ENCODE measurements around the gene MXI1.

The MXI1 gene

GRCh38 chr10:110215286-110216170 lies 8.1 kb downstream of the MXI1 start:
- DNase-seq (ENCODE audit: low spot score) = no peak

DNA sequence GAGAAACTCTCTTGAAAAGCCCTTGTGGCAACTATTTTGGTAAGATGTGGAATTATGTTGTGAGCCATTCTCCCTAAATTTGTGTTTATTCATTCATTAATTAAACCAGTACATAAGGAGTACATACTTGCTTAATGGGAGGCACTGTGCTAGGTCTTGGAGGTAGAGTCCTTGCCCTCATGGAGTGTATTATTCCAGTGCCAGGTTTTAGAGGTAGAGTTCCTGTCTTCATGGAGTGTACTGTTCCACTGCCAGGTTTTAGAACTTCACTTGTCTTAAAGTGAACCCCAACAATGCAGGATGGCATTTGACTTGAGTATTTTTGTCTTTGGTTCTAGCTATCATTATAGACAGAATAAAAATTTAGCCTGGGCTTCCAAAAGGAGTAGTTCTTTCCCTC lies 8.8 kb downstream of the MXI1 start:
- DNase-seq (ENCODE audit: low spot score) = no peak

DNA sequence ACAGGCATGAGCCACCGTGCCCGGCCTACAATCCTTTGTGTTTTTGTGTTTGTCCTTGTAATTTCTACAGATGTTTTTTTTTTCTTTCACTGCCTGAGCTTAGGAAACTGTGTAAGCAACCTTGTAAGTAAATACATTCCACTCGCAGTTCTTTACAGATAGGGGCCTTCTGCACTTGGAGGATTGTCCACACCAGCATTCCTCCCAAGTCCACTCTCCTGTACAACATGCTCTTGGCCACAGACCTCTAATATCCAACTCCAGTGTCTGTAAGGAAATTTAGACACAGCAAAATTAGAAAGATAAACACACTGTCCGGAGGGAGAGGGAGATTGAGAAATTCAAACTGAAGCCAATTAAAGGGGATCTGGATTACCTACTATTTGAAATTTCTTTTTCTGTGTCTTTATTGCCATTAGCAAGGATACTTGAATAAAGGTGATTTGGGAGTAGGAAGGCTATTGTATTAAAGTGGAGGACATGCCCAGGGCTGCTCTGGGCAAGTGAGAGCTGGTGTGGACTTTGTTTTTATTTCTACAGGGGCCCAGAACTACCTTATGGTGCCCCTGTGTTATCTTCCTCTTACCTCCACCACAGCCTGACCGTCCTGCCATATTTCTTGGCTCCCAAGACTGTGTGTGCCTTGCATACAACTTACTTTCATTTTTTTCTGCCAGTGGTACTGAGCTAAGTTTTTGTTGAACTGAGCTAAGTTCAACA lies 9.7 kb downstream of the MXI1 start:
- DNase-seq (ENCODE audit: low spot score) = no peak

GRCh38 chr10:110217662-110218008 lies 10.2 kb downstream of the MXI1 start:
- DNase-seq (ENCODE audit: low spot score) = no peak

DNA sequence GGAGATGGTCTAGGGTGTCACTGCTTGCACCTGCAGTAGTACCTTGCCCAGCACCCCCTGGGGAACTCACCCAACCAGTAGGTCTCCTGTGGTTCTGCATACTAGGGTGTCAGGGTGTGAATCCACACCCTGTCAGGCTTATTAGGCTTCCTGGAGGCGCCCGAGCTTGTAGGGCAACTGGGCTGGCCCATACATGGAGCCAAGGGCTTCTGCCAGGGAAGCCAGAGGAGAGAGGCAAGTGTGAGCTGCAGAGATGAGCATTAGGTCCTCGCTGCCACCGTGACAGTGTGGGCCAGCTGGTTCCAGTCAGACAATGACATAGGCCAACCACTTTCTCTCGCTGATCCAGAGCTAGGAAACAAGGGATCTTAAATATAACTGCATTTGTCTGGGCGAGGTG lies 11.2 kb downstream of the MXI1 start:
- no peak for DNase-seq (ENCODE audit: low spot score)

DNA sequence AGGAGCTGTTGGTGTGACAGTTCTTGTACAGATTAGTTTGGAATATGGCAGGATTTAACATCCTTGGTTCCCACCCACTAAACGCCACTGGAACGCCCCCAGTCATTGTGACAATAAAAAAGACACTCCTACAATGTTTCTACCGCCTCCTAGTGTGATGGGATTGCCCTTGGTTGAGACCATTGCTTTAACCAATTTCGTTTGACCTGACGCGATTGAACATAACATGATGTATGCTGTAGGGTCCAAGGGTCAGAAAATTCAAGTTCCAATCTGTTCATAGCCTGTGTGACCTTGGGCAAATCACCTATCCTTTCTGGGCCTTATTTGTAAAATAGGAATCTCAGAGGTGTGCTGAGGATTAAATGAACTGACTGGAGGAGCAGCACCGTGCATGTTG lies 12.5 kb downstream of the MXI1 start:
- no peak for DNase-seq (ENCODE audit: low spot score)

DNA sequence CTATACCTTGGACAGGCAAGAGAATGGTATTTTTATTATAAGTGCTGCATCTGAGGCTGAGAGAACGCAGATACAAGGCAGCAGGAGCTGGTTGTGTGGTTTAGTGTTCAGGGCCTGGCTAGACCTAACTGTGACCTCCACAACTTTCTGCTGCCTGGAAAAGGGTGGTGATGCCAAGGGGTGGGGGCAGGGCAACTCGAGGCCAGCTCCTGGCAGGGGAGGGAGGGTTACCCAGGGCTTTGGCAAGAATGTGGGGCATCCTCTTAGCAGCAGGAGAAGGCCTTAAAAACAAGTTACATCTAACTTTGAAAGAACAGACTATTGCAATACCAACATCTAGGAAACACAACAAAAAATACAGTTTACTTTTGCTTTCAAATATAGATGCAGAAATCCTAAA lies 13.0 kb downstream of the MXI1 start:
- DNase-seq (ENCODE audit: low spot score) = no peak

- no peak for DNase-seq (ENCODE audit: low spot score)
Observed at GRCh38 chr10:110221044-110221720, 13.8 kb downstream of the MXI1 start.

- DNase-seq (ENCODE audit: low spot score) = peak; percentile 90
Observed at GRCh38 chr10:110221721-110222261, 14.4 kb downstream of the MXI1 start.

DNA sequence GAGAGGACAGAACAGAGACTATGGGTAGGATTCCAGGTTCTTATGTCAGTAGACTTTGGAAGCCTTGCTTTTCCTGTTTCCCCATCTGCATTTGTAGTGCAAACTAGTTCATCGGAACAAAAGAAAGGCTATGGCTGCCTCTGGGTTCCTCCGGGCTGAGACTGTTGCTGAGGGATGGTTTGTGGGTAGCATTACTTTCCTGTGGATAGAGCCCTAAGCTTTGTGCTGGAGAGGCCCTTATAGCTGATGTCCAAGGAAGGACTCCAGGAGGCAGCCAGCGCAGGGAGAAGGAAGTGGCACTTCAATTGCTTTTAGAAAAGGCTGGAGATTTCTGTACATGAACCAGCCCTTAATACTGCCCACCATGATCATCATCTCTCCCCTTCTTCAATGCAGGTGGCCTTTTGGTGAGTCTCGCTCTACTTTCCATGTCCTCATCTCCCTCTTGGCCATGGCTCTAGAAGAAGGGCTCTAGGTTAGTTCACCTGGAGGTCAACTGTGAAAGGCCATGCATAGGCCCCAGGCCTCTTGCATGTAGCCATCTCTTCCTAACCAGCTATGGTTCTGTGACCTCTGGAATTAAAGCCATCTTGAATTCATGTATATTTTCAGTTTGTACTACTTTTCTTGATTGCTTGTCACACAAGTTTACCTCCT lies 15.4 kb downstream of the MXI1 start:
- no peak for DNase-seq (ENCODE audit: low spot score)

DNA sequence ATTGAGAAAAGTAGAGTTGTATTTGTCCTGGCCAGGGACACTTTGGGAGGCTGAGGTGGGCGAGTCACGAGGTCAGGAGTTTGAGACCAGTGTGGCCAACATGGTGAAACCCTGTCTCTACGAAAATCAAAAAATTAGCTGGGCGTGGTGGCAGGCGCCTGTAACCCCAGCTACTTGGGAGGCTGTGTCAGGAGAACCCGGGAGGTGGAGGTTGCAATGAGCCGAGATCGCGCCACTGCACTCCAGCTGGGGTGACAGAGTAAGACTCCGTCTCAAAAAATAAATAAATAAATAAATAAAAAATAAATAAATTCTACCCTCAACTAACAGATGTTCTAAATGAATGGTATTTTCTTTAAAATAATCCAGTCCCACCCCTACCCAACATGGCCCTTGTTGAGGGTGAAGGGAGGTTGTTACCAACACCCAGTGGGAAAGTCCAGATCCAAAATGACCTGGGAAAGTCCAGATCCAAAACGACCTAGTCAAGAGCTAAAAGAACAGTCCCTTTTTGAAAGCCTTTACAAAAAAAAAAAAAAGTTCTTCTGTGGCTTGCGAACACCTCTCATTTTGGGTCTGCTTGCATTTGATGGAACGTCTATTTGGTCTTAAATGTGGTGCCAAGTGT lies 16.0 kb downstream of the MXI1 start:
- DNase-seq (ENCODE audit: low spot score) = no peak

- DNase-seq (ENCODE audit: low spot score) = no peak
Observed at GRCh38 chr10:110224992-110225391, 17.6 kb downstream of the MXI1 start.

- DNase-seq (ENCODE audit: low spot score) = no peak
Observed at GRCh38 chr10:110225441-110225755, 18.0 kb downstream of the MXI1 start.

GRCh38 chr10:110225756-110226542 lies 18.5 kb downstream of the MXI1 start:
- DNase-seq (ENCODE audit: low spot score) = peak; percentile 97

- peak; percentile 92 for DNase-seq (ENCODE audit: low spot score)
Observed at GRCh38 chr10:110226543-110226925, 19.1 kb downstream of the MXI1 start.

- DNase-seq (ENCODE audit: low spot score) = peak; percentile 72
Observed at GRCh38 chr10:110226926-110227641, 19.7 kb downstream of the MXI1 start.

DNA sequence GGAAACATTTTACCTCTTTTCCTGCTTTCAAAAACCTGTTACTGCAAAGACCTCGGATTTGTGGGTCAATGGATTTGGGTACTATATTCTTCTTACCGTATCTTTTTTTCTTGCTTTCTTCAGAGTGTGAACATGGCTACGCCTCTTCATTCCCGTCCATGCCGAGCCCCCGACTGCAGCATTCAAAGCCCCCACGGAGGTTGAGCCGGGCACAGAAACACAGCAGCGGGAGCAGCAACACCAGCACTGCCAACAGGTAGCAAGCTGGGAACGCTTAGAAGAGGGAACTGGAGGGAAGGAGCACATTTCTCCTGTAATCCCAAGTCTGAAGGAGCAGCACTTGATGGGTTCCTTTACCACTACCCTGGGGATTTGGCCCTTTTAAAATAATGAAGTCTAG lies 20.7 kb downstream of the MXI1 start:
- no peak for DNase-seq (ENCODE audit: low spot score)

GRCh38 chr10:110229155-110229554 lies 21.8 kb downstream of the MXI1 start:
- DNase-seq (ENCODE audit: low spot score) = no peak

GRCh38 chr10:110233846-110234245 lies 26.4 kb downstream of the MXI1 start:
- no peak for DNase-seq (ENCODE audit: low spot score)

DNA sequence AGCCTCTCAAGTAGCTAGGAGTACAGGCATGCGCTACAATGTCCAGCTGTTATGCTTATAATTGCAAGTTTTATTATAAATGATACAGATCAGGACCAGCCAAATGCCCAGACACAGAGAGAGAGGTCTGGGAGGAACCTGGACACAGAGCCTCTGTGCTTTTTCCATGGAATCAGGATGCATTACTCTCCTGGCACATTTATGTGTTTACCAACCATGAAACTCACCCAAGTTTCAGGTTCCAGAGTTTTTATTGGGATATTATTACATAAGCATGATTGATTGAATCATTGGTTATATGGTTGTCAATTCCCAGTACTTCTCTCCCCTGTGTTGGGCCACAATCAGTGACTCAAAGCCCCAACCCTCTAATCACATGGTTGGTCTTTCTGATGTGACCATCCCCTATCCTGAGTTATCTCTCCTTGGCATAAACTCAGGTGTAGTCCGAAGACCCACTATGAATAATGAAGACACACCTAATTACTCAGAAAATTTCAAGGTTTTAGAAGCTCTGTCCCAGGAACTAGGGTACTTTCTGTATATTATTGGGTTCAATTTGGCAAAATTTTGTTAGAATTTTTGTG lies 30.6 kb downstream of the MXI1 start:
- DNase-seq (ENCODE audit: low spot score) = no peak
